AG10803 (cell line): ENCODE measurements around the gene THSD7B.
A peak's percentile ranks its signal among the peaks of the same experiment; 100 is the strongest.

Experiments
- DNase-seq: peaks from one replicate; pipeline ENCODE4 v3.0.0; 2010; ENCODE audit warnings: low read depth
- H3K4me3 ChIP-seq: 2 replicates; pipeline ENCODE4 v1.5.1; 2011; ENCODE audit warnings: mild to moderate bottlenecking, low read length, control low read depth
- CTCF ChIP-seq: conservative IDR thresholded peaks from 2 replicates; pipeline ENCODE4 v1.5.1; 2011; ENCODE audit warnings: mild to moderate bottlenecking, low read length, control low read depth, inconsistent platforms

The THSD7B gene

DNA sequence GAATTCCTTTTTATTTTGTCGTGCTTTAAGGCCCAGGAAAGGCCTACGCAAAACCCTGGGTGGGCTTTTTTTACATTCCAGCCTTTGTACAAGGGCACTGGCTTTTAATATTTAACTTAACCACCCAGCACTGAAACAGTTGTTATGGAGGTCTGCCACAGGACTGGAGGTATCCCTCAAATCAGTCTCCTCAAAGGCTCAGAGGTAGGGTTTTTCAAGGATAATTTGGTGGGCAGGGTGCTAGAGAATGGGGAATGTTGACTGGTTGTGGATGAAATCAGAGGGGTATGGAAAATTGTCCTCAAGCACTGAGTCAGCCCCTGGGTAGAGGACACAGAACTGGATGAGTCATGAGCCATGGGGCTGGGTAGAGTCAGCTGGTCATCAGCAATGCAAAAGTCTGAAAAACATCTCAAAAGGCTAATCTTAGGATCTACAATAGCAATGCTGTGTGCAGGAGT, 443.1 kb downstream of the THSD7B start:
- DNase-seq, result peak; percentile 23
- no peak for TF ChIP-seq CTCF
- H3K4me3 ChIP-seq, result no peak overlapping the region

GRCh38 chr2:137210039-137210438, 444.7 kb downstream of the THSD7B start:
- no peak for DNase-seq
- no peak for TF ChIP-seq CTCF
- H3K4me3 ChIP-seq, result no peak overlapping the region

DNA sequence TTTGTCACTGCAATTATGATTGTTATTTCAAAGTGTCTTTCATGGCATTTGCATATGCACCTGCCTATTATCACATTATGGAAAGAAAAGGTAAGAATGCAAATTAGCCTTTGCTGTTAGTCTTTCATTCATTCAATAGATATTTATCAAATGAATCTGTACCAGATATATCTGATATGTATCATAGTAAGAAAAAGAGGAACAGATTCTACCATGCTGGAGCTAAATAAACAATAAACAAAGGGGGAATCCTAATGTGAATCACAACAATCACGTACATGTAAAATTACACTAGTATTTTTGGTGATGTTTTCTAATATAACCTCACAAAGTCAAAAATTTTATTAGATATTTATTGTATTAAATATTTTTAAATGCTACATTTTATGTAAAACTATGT, 446.4 kb downstream of the THSD7B start:
- no peak for DNase-seq
- no peak for TF ChIP-seq CTCF
- no peak overlapping the region for H3K4me3 ChIP-seq

- no peak for TF ChIP-seq CTCF
- peak; percentile 80 for DNase-seq
- no peak overlapping the region for H3K4me3 ChIP-seq
Measured at GRCh38 chr2:137220438-137220993, 455.2 kb downstream of the THSD7B start.

DNA sequence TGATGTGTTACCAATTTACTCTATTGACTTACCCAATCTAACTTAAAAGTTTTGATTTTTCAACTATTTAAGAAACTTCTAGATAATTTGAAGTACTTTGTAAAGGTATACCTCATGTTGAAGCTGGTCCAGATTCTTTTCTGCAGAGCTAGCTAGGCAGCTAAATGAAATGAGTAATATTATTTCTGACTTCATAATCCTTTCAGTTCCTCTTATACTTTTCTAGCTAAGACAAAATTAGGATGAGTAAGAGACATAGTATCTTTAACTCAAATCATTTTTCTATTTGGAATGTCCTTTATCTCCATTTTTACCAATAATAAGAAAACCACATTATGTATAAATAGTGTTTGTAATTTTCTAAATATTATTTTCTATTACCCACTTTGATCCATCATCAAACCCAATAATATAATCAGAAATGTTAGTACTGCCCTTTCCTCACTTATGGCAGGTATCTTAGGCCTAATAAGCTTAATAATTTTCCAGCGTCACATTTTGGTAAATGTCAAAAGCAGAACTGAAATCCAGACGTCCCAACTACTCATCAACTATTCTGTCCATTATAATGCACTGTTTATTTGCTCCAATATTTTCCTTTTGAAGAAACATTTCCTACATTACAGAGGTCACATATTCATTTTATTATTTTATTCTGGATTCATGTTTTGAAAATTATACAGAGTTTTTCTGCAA, 456.6 kb downstream of the THSD7B start:
- no peak for TF ChIP-seq CTCF
- DNase-seq, result no peak
- no peak overlapping the region for H3K4me3 ChIP-seq

DNA sequence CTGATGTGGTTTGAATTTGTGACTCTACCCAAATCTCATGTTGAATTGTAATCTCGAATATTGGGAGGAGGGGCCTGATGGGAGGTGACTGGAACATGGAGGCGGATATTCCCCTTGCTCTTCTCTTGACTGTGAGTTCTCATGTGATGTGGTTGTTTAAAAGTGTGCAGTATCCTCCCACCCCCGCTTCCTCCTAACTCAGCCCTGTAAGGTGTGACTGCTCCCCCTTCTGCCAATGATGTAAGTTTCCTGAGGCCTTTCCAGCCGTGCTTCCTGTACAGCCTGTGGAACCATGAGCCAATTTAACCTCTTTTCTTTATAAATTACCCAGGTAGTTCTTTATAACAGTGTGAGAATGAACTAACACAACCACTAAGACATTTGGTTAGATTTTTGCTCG, 458.4 kb downstream of the THSD7B start:
- H3K4me3 ChIP-seq, result no peak overlapping the region
- no peak for DNase-seq
- no peak for TF ChIP-seq CTCF

DNA sequence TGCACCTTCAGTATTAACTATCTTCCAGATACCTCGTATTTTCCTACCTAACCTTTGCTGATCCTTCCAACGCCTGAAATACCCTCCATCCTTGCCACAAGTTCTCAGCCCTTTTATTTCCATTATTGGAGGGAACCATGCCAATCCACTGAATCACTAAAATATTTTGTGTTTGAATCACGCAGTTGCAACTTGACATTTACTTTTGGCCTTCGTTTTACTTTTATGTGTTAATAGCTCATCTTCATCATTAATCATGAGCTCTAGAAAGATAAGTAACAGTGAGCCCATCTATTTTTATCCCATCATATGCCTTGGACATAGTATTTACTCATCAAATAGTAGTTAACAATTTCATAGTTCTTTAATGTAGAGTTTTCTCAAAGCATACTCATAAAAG, 463.2 kb downstream of the THSD7B start:
- no peak overlapping the region for H3K4me3 ChIP-seq
- DNase-seq, result peak; percentile 59
- no peak for TF ChIP-seq CTCF
